Peyer's patch (tissue), 4 donors: ENCODE measurements around the gene PCSK2.

Experiments used
- POLR2A ChIP-seq, 2 donors: fragments of 450-650 bp; IDR thresholded peaks; one replicate each; pipeline ENCODE4 v1.5.1; 2017; ENCODE audit warnings: antibody characterized with exemption in 2 of 2, mild to moderate bottlenecking in 2 of 2, moderate library complexity in 2 of 2
- TF ChIP-seq, protein P1 (sequence below), 6 experiments: fragments of 450-650 bp in 4 of 6; fragments of 200-600 bp in 2 of 6; sonication (generic) in 1 of 6; IDR thresholded peaks; one replicate each; pipeline ENCODE4 v1.5.1; 2017 to 2019; ENCODE audit warnings: antibody characterized with exemption in 6 of 6, mild to moderate bottlenecking in 3 of 6, moderate library complexity in 1 of 6

DNA sequence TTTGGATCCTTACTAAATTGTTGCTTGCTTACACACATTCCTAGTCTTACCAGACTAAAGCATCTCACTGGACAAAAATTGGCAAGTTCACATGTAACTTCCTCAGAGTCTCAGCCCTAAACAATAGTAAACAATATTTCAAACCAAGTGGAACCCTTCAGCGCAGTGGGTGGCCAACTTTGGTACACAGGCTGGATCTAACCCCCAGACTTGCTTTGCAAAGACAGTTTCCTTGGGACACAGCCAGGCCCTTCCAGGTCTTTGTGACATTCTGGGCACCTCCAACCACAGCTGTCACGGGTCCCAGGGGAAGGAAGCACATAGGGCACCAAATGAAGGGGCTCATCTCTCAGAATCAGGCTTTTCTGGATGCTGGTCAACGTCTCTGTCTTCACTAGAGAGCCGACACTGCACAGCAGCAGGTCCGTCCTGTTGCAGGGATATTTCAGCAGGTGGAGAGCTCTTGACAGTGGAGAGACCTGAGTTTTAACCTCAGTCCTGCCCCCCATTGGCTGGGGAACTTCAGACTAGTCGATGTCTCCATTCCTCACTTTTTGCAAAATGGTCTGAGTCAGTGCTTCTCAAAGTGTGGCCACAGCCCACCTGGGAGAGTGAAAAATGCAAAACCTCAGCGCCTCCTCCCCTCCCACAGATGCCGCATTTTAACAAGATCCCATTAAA, 212.9 kb downstream of the PCSK2 start:
- TF ChIP-seq, protein P1, sequence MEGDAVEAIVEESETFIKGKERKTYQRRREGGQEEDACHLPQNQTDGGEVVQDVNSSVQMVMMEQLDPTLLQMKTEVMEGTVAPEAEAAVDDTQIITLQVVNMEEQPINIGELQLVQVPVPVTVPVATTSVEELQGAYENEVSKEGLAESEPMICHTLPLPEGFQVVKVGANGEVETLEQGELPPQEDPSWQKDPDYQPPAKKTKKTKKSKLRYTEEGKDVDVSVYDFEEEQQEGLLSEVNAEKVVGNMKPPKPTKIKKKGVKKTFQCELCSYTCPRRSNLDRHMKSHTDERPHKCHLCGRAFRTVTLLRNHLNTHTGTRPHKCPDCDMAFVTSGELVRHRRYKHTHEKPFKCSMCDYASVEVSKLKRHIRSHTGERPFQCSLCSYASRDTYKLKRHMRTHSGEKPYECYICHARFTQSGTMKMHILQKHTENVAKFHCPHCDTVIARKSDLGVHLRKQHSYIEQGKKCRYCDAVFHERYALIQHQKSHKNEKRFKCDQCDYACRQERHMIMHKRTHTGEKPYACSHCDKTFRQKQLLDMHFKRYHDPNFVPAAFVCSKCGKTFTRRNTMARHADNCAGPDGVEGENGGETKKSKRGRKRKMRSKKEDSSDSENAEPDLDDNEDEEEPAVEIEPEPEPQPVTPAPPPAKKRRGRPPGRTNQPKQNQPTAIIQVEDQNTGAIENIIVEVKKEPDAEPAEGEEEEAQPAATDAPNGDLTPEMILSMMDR (IDR thresholded peaks at IDR 0.05): no peak
- TF ChIP-seq POLR2A (IDR thresholded peaks at IDR 0.05): no peak
